K562 treated with DMSO at 1 percent for 24 hours (cell line): ENCODE results near the gene TACR2. TPM values are rescaled to one million over a fixed set of nuclear protein-coding genes. Genes with fewer than 3 reads are reported as not detected.

Experiments
- total RNA-seq: library from RNA; unstranded; fragments of 300-600 nt; gene quantifications from 2 replicates; pipeline ENCODE4 v1.2.3, GENCODE V29; 2022; ENCODE audit warnings: low read depth; ENCODE audit not compliant: insufficient read depth

Gene TACR2
- 0.15 TPM in 1 of 2 replicates, not detected in the other for total RNA-seq

GRCh38 chr10:69416695-69417094 lies at the start of gene TACR2:
Gene TACR2 (minus strand): TSS chr10:69416918. CDS start chr10:69416323, 595 bp downstream.

GRCh38 chr10:69451209-69451783 lies 34.6 kb upstream of the TACR2 start, which contains the start of gene TSPAN15:
Gene TSPAN15 (plus strand): TSS chr10:69451465. CDS start chr10:69451595, 130 bp downstream.

Other genes with a start within 250 kb of the TACR2 start
- gene SUPV3L1, start 236.7 kb downstream of the TACR2 start, total RNA-seq: 28.2 and 35.1 TPM in 2 replicates
- gene HKDC1, start 196.6 kb downstream of the TACR2 start, total RNA-seq: 0.16 and 0.20 TPM in 2 replicates
- 193 and 196 TPM in 2 replicates for gene HK1, start 138.4 kb downstream of the TACR2 start, total RNA-seq
- gene TSPAN15, start 34.5 kb upstream of the TACR2 start, total RNA-seq: 4.6 and 6.7 TPM in 2 replicates
- gene NEUROG3, start 156.5 kb upstream of the TACR2 start, total RNA-seq: not detected in 2 replicates
- gene FAM241B, start 213.3 kb upstream of the TACR2 start, total RNA-seq: 13.1 and 13.2 TPM in 2 replicates